ENCODE results near the gene CTNNA2.

GRCh38 chr2:79801082-79801481, 288.2 kb downstream of the CTNNA2 start:
- TF ChIP-seq CTCF (conservative IDR thresholded peaks at IDR 0.05 in 1 of 2, IDR thresholded peaks at IDR 0.05 in 1 of 2; ENCODE audit: extremely low read depth in 1 of 2, insufficient read depth in 1 of 2, low read depth in 1 of 2, low read length in 2 of 2) (no peak), EZH2 (IDR thresholded peaks at IDR 0.05; ENCODE audit: borderline replicate concordance, low read length) (no peak)

Measured in mammary epithelial cell (primary cell).